Suprapubic skin (tissue), 4 donors: ENCODE data around the gene HK3.

Experiments
- EP300 ChIP-seq: sonication (generic); formaldehyde crosslinking; IDR thresholded peaks from one replicate; pipeline ENCODE4 v1.6.1; 2017; ENCODE audit warnings: antibody characterized with exemption
- POLR2A ChIP-seq, 2 donors: fragments of 450-650 bp; IDR thresholded peaks; one replicate each; pipeline ENCODE4 v1.6.1; 2017; ENCODE audit warnings: antibody characterized with exemption in 2 of 2, mild to moderate bottlenecking in 2 of 2, moderate library complexity in 2 of 2
- POLR2AphosphoS5 ChIP-seq, 3 donors: sonication (generic); formaldehyde crosslinking; IDR thresholded peaks; one replicate each; pipeline ENCODE4 v1.6.1; 2017; ENCODE audit warnings: antibody characterized with exemption in 3 of 3

DNA sequence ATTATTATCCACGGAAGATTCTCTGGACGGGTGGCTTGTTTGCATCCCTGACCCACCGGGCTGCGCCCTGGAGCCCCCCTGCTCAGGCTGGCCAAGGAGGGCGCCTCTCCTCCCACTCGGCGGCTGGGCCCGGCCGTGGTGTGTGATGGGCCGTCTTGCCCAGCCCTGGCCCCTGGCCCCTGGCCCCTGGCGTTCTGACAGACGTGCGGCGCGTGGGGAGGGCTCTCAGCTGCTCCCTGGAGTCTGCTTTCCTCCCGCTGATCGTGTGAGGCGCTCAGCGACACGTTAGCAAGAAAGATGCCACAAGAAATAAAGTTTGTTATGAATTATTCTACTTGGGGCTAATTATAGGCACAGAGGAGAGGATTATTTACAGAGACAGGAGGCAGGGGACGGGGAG is 55.5 kb downstream of the HK3 start:
- TF ChIP-seq POLR2A (IDR thresholded peaks at IDR 0.05) (no peak), POLR2AphosphoS5 (IDR thresholded peaks at IDR 0.05) (no peak), EP300 (no peak)
